Upper lobe of left lung (tissue), 6 donors: Measurements from ENCODE around the gene FBXL7. TPM values are rescaled to one million over a fixed set of nuclear protein-coding genes. Genes with fewer than 3 reads are reported as not detected.

Source experiments
- ATAC-seq, 2 donors: fragments of 200-7000 bp; cut with Tn5 transposase; one replicate each; pipeline ENCODE4 v1.9.1; 2022; ENCODE audit warnings: mild to moderate bottlenecking in 2 of 2, moderate library complexity in 2 of 2; ENCODE audit not compliant: low FRiP score in 2 of 2
- DNase-seq, 2 donors: peaks; one replicate each; pipeline ENCODE4 v3.0.0-alpha.2; 2019 to 2020
- H3K27ac ChIP-seq, 4 donors: fragments of 200-600 bp; sonication (generic); one replicate each; pipeline ENCODE4 v1.5.1; 2016 to 2019
- H3K27me3 ChIP-seq, 4 donors: fragments of 200-600 bp; sonication (generic); one replicate each; pipeline ENCODE4 v1.5.1; 2017 to 2019
- H3K36me3 ChIP-seq, 4 donors: fragments of 200-600 bp; sonication (generic); one replicate each; pipeline ENCODE4 v1.5.1; 2016 to 2019
- H3K4me1 ChIP-seq, 4 donors: fragments of 200-600 bp; sonication (generic); one replicate each; pipeline ENCODE4 v1.5.1; 2018 to 2019
- H3K4me3 ChIP-seq, 4 donors: fragments of 200-600 bp; sonication (generic); one replicate each; pipeline ENCODE4 v1.5.1; 2017 to 2019; ENCODE audit warnings: mild to moderate bottlenecking in 2 of 4, moderate library complexity in 1 of 4
- H3K9me3 ChIP-seq, 4 donors: fragments of 200-600 bp; sonication (generic); one replicate each; pipeline ENCODE4 v1.5.1; 2018 to 2019
- EP300 ChIP-seq, 4 donors: sonication (generic); formaldehyde crosslinking; IDR thresholded peaks; one replicate each; pipeline ENCODE4 v1.5.1; 2017; ENCODE audit warnings: antibody characterized with exemption in 4 of 4, control low read depth in 2 of 4
- POLR2A ChIP-seq, 4 donors: fragments of 450-650 bp; IDR thresholded peaks; one replicate each; pipeline ENCODE4 v1.5.1; 2016 to 2017; ENCODE audit warnings: antibody characterized with exemption in 4 of 4, mild to moderate bottlenecking in 2 of 4
- POLR2AphosphoS5 ChIP-seq, 2 donors: sonication (generic); formaldehyde crosslinking; IDR thresholded peaks; one replicate each; pipeline ENCODE4 v1.5.1; 2017; ENCODE audit warnings: antibody characterized with exemption in 2 of 2
- WGBS, 2 donors: methylation state at CpG; one replicate each; pipeline ENCODE4 v1.1.5; 2017 to 2018; 5-methylcytosine and 5-hydroxymethylcytosine counted together
- small RNA-seq, 4 donors: library from RNA; depleted of rRNA; stranded (forward); fragments of <200 nt; gene quantifications; one replicate each; pipeline ENCODE3, GENCODE V24; 2016
- total RNA-seq, 6 donors: library from RNA; depleted of rRNA in 4 of 6; stranded (reverse); fragments of >200 nt in 4 of 6; gene quantifications; one replicate each; pipeline versions ENCODE4 v1.1.0 to v1.2.1, GENCODE V29; 2016 to 2021
- TF ChIP-seq, protein P1 (sequence below), 6 experiments: fragments of 450-650 bp in 4 of 6; fragments of 200-600 bp in 2 of 6; sonication (generic) in 2 of 6; IDR thresholded peaks; one replicate each; pipeline ENCODE4 v1.5.1; 2016 to 2019; ENCODE audit warnings: antibody characterized with exemption in 6 of 6
- donor health status: DM: no; HTN: no; CAD: no; lungs with moderate emphysema.
- donor health status: DM: no; HTN: yes; CAD: no; lungs with severe emphysema.

The FBXL7 gene
- total RNA-seq, 6 donors from 2014 or later: 4.9 to 13.6 (median 6.9) TPM

DNA sequence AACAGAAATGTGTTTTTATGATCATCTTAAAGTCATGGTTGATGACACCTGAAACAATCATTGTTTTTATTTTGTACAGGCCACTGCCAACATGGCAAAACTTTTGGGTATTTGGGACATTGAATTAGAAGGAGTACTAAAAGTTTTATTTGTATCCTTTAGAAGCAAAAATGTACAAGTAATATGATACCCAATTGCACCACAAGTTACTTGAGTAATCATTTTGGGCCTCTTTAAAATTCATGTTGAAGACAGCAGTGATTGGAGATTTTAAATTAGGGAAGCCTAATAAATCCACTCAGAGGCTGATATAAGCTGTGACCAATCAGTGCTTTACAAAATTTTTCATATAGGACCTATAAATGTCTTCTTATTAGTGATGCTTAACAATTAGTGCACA lies 466.7 kb downstream of the FBXL7 start:
- Histone ChIP-seq H3K27me3 (no peaks in the 10 kb centered on the region), H3K27ac (no peak overlapping the region), H3K9me3 (no peaks in the 10 kb centered on the region), H3K4me1 (no peaks in the 10 kb centered on the region), H3K4me3 (no peak overlapping the region), H3K36me3 (no peaks in the 10 kb centered on the region)
- no peak for ATAC-seq
- DNase-seq: no peak
- TF ChIP-seq EP300 (IDR thresholded peaks at IDR 0.05) (no peak), POLR2AphosphoS5 (IDR thresholded peaks at IDR 0.05) (no peak)
- TF ChIP-seq, protein P1, sequence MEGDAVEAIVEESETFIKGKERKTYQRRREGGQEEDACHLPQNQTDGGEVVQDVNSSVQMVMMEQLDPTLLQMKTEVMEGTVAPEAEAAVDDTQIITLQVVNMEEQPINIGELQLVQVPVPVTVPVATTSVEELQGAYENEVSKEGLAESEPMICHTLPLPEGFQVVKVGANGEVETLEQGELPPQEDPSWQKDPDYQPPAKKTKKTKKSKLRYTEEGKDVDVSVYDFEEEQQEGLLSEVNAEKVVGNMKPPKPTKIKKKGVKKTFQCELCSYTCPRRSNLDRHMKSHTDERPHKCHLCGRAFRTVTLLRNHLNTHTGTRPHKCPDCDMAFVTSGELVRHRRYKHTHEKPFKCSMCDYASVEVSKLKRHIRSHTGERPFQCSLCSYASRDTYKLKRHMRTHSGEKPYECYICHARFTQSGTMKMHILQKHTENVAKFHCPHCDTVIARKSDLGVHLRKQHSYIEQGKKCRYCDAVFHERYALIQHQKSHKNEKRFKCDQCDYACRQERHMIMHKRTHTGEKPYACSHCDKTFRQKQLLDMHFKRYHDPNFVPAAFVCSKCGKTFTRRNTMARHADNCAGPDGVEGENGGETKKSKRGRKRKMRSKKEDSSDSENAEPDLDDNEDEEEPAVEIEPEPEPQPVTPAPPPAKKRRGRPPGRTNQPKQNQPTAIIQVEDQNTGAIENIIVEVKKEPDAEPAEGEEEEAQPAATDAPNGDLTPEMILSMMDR (IDR thresholded peaks at IDR 0.05): no peak

- H3K27me3 ChIP-seq: no peaks in the 10 kb centered on the region
- no peaks in the 10 kb centered on the region for H3K9me3 ChIP-seq
- H3K4me1 ChIP-seq: no peaks in the 10 kb centered on the region
- no peak for DNase-seq
- 88 to 97% methylated on average over 4 of the region's 4 CpGs for WGBS, 2 donors
- no peak for ATAC-seq
- no peak overlapping the region for H3K27ac ChIP-seq
- TF ChIP-seq POLR2A (IDR thresholded peaks at IDR 0.05): no peak
- H3K4me3 ChIP-seq: no peak overlapping the region
- H3K36me3 ChIP-seq: no peaks in the 10 kb centered on the region
Observed at GRCh38 chr5:15968993-15969392, 469.0 kb downstream of the FBXL7 start.

DNA sequence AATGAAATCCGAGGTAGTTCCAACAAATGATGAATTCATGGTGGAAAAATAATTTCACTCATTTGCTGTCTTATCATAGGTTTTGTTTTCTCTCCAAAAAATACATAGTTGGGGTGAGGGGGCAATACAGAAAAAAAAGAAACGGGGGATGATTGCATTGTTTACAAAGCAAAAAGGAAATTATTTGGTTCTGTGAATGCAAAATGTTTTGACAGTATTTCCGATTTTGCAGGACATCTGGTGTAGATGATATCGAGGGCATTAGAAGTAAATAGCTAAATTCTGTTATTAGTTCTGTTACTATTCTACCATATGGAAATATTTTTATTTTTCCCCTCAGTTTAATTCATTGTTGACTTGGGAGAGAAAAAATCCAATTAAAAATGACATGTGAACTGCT lies 477.9 kb downstream of the FBXL7 start:
- no peak overlapping the region for H3K27ac ChIP-seq
- H3K4me1 ChIP-seq: no peaks in the 10 kb centered on the region
- no peak overlapping the region for H3K4me3 ChIP-seq
- no peaks in the 10 kb centered on the region for H3K27me3 ChIP-seq
- no peak for TF ChIP-seq POLR2A (IDR thresholded peaks at IDR 0.05)
- TF ChIP-seq EP300 (IDR thresholded peaks at IDR 0.05): no peak
- TF ChIP-seq POLR2AphosphoS5 (IDR thresholded peaks at IDR 0.05): no peak
- TF ChIP-seq, protein P1 (IDR thresholded peaks at IDR 0.05): no peak
- H3K36me3 ChIP-seq: no peaks in the 10 kb centered on the region
- DNase-seq (no peak), ATAC-seq (no peak)
- H3K9me3 ChIP-seq: no peaks in the 10 kb centered on the region
- 62 to 65% methylated on average over 4 of the region's 4 CpGs for WGBS, 2 donors

DNA sequence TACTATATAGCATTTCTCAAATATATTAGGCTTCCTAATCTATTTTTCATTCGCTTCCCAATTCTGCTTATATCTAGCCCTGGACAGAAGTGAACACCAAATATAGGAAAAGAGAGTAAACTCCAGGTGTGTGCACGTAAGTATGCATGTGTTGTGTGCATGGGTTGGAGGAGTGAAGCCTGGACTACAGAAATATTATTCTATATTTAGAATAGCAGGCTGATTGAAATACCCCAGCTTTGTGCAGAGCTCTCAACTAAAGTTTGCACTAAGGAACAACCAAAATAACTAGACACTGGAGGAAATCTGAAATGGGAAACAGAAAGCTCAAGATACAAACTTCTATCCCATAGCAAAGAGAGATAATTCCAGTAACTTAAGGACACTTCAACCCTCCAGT lies 480.9 kb downstream of the FBXL7 start:
- DNase-seq: no peak
- H3K9me3 ChIP-seq: no peaks in the 10 kb centered on the region
- H3K27me3 ChIP-seq: no peaks in the 10 kb centered on the region
- no peaks in the 10 kb centered on the region for H3K36me3 ChIP-seq
- TF ChIP-seq POLR2AphosphoS5 (IDR thresholded peaks at IDR 0.05): no peak
- TF ChIP-seq, protein P1 (IDR thresholded peaks at IDR 0.05): no peak
- no peak for TF ChIP-seq POLR2A (IDR thresholded peaks at IDR 0.05)
- TF ChIP-seq EP300 (IDR thresholded peaks at IDR 0.05): no peak
- H3K4me3 ChIP-seq: no peak overlapping the region
- H3K27ac ChIP-seq: no peak overlapping the region
- no peak for ATAC-seq
- H3K4me1 ChIP-seq: no peaks in the 10 kb centered on the region
- WGBS, 2 donors: 90 to 95% methylated on average over 2 of the region's 2 CpGs

DNA sequence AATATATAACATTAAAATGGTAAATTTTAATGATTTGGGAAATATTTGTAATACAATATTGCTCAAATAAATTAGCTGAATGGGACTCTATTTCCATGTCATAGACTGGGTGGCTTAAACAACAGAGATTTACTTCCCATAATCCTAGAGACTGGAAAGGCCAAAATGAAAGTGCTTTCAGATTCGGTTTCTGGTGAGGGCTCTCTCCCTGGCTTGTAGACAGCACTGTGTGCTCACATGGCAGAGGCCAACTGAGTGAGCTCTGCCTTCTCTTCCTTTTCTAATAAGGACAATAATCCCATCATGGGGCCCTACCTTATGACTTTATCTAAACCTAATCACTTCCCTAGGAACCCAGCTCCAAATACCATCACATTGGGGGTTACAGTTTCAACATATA lies 483.4 kb downstream of the FBXL7 start:
- Histone ChIP-seq H3K27ac (no peak overlapping the region), H3K9me3 (no peaks in the 10 kb centered on the region), H3K36me3 (no peaks in the 10 kb centered on the region), H3K4me1 (no peaks in the 10 kb centered on the region), H3K27me3 (no peaks in the 10 kb centered on the region), H3K4me3 (no peak overlapping the region)
- WGBS, 2 donors: 62 to 64% methylated on average over 1 of the region's 1 CpG
- no peak for ATAC-seq
- DNase-seq: no peak
- TF ChIP-seq EP300 (IDR thresholded peaks at IDR 0.05): no peak
- TF ChIP-seq, protein P1 (IDR thresholded peaks at IDR 0.05): no peak
- TF ChIP-seq POLR2AphosphoS5 (IDR thresholded peaks at IDR 0.05): no peak

Small RNA genes within 50 kb of the gene (small RNA-seq; reads per million reads assigned to genes)
- 10.0 to 46.9 (median 20.7) reads per million in 4 donors for gene MIR887
